ENCODE results near the gene SF3B6. TPM values are rescaled to one million over a fixed set of nuclear protein-coding genes. Genes with fewer than 3 reads are reported as not detected.

SF3B6 gene
- total and polyA plus RNA-seq, 2 experiments from 2014 or later = 140 to 565 TPM

- TF ChIP-seq JUNB (IDR thresholded peaks at IDR 0.05; ENCODE audit: unreplicated experiment) = no peak
- no peak for TF ChIP-seq REST (IDR thresholded peaks at IDR 0.05; ENCODE audit: unreplicated experiment)
- TF ChIP-seq STAT1 (IDR thresholded peaks at IDR 0.05; ENCODE audit: unreplicated experiment) = no peak
Measured at GRCh38 chr2:24052951-24053350, 23.2 kb downstream of the SF3B6 start (continued).

GRCh38 chr2:24051833-24052232, 24.3 kb downstream of the SF3B6 start:
- H3K36me3 ChIP-seq (ENCODE audit: insufficient read depth) = no peaks in the 10 kb centered on the region; the same call in 1 of the 2 replicates
- DNase-seq (ENCODE audit: low spot score) (no peak), ATAC-seq (no peak)
- no peaks in the 10 kb centered on the region for H3K27me3 ChIP-seq (ENCODE audit: insufficient read depth)
- no peaks in the 10 kb centered on the region; the same call in 1 of the 2 replicates for H4K20me1 ChIP-seq (replicated peaks; ENCODE audit: insufficient read depth)
- Mint-ChIP-seq H3K27ac (no peak overlapping the region), H3K4me3 (no peak overlapping the region), H3K9me3 (no peaks in the 10 kb centered on the region), H3K4me1 (peaks cover 9% of the 10 kb centered on the region), H3K27me3 (ENCODE audit: insufficient read depth, low read depth, poor library complexity) (peaks cover 9% of the 10 kb centered on the region), H3K36me3 (ENCODE audit: low read depth) (peaks cover 6% of the 10 kb centered on the region)
- no peak for TF ChIP-seq POLR2AphosphoS5 (IDR thresholded peaks at IDR 0.05; ENCODE audit: low read depth)
- no peak for TF ChIP-seq NANOG (IDR thresholded peaks at IDR 0.05; ENCODE audit: borderline replicate concordance)
- TF ChIP-seq ETS1 (IDR thresholded peaks at IDR 0.05) = no peak
- no peak for TF ChIP-seq EZH2 (IDR thresholded peaks at IDR 0.05; ENCODE audit: low read depth, unreplicated experiment)
- TF ChIP-seq STAT1 (IDR thresholded peaks at IDR 0.05; ENCODE audit: unreplicated experiment) = no peak
- H3K27ac ChIP-seq (ENCODE audit: low read depth) = no peak overlapping the region
- no peak overlapping the region for H3K4me3 ChIP-seq
- H3K9me2 ChIP-seq (ENCODE audit: insufficient read depth) = no peaks in the 10 kb centered on the region
- no peak overlapping the region for H2AFZ ChIP-seq
- peaks cover 18% of the 10 kb centered on the region for H3K4me1 ChIP-seq (ENCODE audit: insufficient read depth)
- peaks cover 17% of the 10 kb centered on the region; the same call in 1 of the 2 replicates for H3F3A ChIP-seq (replicated peaks; ENCODE audit: low read depth)
- H3K79me2 ChIP-seq (replicated peaks; ENCODE audit: insufficient read depth) = peaks cover 18% of the 10 kb centered on the region
- no peak overlapping the region for H3K4me2 ChIP-seq
